Prostate gland (tissue), 2 donors: ENCODE results near the gene NPTXR. TPM values are rescaled to one million over a fixed set of nuclear protein-coding genes. Genes with fewer than 3 reads are reported as not detected.

Source experiments
- DNase-seq: peaks from one replicate; pipeline ENCODE4 v3.0.0-alpha.2; 2019; ENCODE audit warnings: low spot score
- H3K27ac ChIP-seq, 2 donors: fragments of 200-600 bp; sonication (generic); 2 replicates each; pipeline ENCODE4 v1.5.1; 2017 to 2019
- H3K27me3 ChIP-seq: fragments of 200-600 bp; sonication (generic); replicated peaks from 2 replicates; pipeline ENCODE4 v1.5.1; 2019; ENCODE audit not compliant: insufficient read depth
- H3K36me3 ChIP-seq, 2 donors: fragments of 200-600 bp; sonication (generic); 1 replicate in 1 of 2; 2 replicates in 1 of 2; pipeline versions ENCODE4 v1.5.1 to v1.8.1; 2017 to 2019
- H3K4me1 ChIP-seq: fragments of 200-600 bp; sonication (generic); replicated peaks from 2 replicates; pipeline ENCODE4 v1.5.1; 2019
- H3K4me3 ChIP-seq, 2 donors: fragments of 200-600 bp; sonication (generic); 2 replicates each; pipeline ENCODE4 v1.5.1; 2017 to 2019
- H3K9me3 ChIP-seq: fragments of 200-600 bp; sonication (generic); 2 replicates; pipeline ENCODE4 v1.5.1; 2017
- CTCF ChIP-seq, 4 experiments: fragments of 200-600 bp in 2 of 4; fragments of 450-650 bp in 2 of 4; sonication (generic) in 2 of 4; IDR thresholded peaks; 1 replicate in 3 of 4; 2 replicates in 1 of 4; pipeline ENCODE4 v1.5.1; 2016 to 2019; ENCODE audit warnings: antibody characterized with exemption in 4 of 4, mild to moderate bottlenecking in 2 of 4, moderate library complexity in 2 of 4
- POLR2A ChIP-seq: fragments of 450-650 bp; IDR thresholded peaks from one replicate; pipeline ENCODE4 v1.6.1; 2016; ENCODE audit warnings: antibody characterized with exemption, mild to moderate bottlenecking
- POLR2AphosphoS5 ChIP-seq: sonication (generic); formaldehyde crosslinking; IDR thresholded peaks from one replicate; pipeline ENCODE4 v1.6.1; 2017; ENCODE audit warnings: antibody characterized with exemption
- WGBS: methylation state at CpG from one replicate; pipeline ENCODE4 v1.1.5; 2018; 5-methylcytosine and 5-hydroxymethylcytosine counted together
- intact Hi-C: fragments of 100-400 bp; cut with DNase I; formaldehyde crosslinking; loops from one replicate; pipeline ENCODE4 v1.14.2; 2022
- total RNA-seq, 2 donors: library from RNA; depleted of rRNA; stranded (reverse); fragments of >200 nt; gene quantifications; one replicate each; pipeline ENCODE4 v1.1.0, GENCODE V29; 2016

The NPTXR gene
- total RNA-seq, 2 donors from 2014 or later: 12.6 to 36.2 TPM

- TF ChIP-seq POLR2A (no peak), CTCF (IDR thresholded peaks at IDR 0.05) (no peak), POLR2AphosphoS5 (no peak)
- Histone ChIP-seq H3K27me3 (no peaks in the 10 kb centered on the region), H3K9me3 (no peaks in the 10 kb centered on the region), H3K36me3 (no peaks in the 10 kb centered on the region), H3K4me1 (peaks cover 6% of the 10 kb centered on the region), H3K4me3 (no peak overlapping the region), H3K27ac (no peak overlapping the region)
- WGBS: 66% methylated on average over 5 of the region's 5 CpGs
- DNase-seq: no peak
- intact Hi-C loops: loop anchor here (5.0 kb wide), 1 partner anchor 74 kb away; no protein-coding TSS in a partner anchor
These were observed 2.2 kb downstream of the NPTXR start for GRCh38 chr22:38841635-38842034.

- Histone ChIP-seq H3K4me1 (peaks cover 6% of the 10 kb centered on the region), H3K9me3 (no peaks in the 10 kb centered on the region), H3K27me3 (no peaks in the 10 kb centered on the region), H3K27ac (no peak overlapping the region), H3K4me3 (no peak overlapping the region), H3K36me3 (no peaks in the 10 kb centered on the region)
- peak; percentile 36 for DNase-seq
- 38% methylated on average over 7 of the region's 7 CpGs for WGBS
- TF ChIP-seq POLR2A: no peak
- TF ChIP-seq CTCF (IDR thresholded peaks at IDR 0.05): no peak
- no peak for TF ChIP-seq POLR2AphosphoS5
- intact Hi-C loops: loop anchor here (5.0 kb wide), 1 partner anchor 74 kb away; no protein-coding TSS in a partner anchor
These were observed 2.6 kb downstream of the NPTXR start for GRCh38 chr22:38841211-38841610.

- 92% methylated on average over 3 of the region's 3 CpGs for WGBS
- Histone ChIP-seq H3K4me1 (peaks cover 6% of the 10 kb centered on the region), H3K27me3 (no peaks in the 10 kb centered on the region), H3K4me3 (no peak overlapping the region), H3K27ac (no peak overlapping the region), H3K36me3 (no peaks in the 10 kb centered on the region), H3K9me3 (no peaks in the 10 kb centered on the region)
- intact Hi-C loops: loop anchor here (5.0 kb wide), 1 partner anchor 73 kb away; no protein-coding TSS in a partner anchor
- no peak for TF ChIP-seq POLR2A
- TF ChIP-seq CTCF (IDR thresholded peaks at IDR 0.05): no peak
- TF ChIP-seq POLR2AphosphoS5: no peak
- no peak for DNase-seq
These were observed 3.7 kb downstream of the NPTXR start for GRCh38 chr22:38840129-38840528.

- TF ChIP-seq POLR2AphosphoS5: no peak
- TF ChIP-seq CTCF (IDR thresholded peaks at IDR 0.05): no peak
- TF ChIP-seq POLR2A: no peak
- Histone ChIP-seq H3K36me3 (no peaks in the 10 kb centered on the region), H3K27me3 (no peaks in the 10 kb centered on the region), H3K9me3 (no peaks in the 10 kb centered on the region), H3K4me3 (no peak overlapping the region), H3K27ac (no peak overlapping the region), H3K4me1 (peaks cover 6% of the 10 kb centered on the region)
- 91% methylated on average over 1 of the region's 1 CpG for WGBS
- intact Hi-C loops: loop anchor here (5.0 kb wide), 1 partner anchor 72 kb away; no protein-coding TSS in a partner anchor
- DNase-seq: no peak
These were observed 4.1 kb downstream of the NPTXR start for GRCh38 chr22:38839686-38840085.

- Histone ChIP-seq H3K4me3 (no peak overlapping the region), H3K27ac (no peak overlapping the region), H3K9me3 (no peaks in the 10 kb centered on the region), H3K27me3 (no peaks in the 10 kb centered on the region), H3K4me1 (peaks cover 6% of the 10 kb centered on the region), H3K36me3 (no peaks in the 10 kb centered on the region)
- TF ChIP-seq CTCF (IDR thresholded peaks at IDR 0.05) (no peak), POLR2A (no peak), POLR2AphosphoS5 (no peak)
- intact Hi-C loops: no loop called here
- WGBS: 89% methylated on average over 6 of the region's 6 CpGs
- no peak for DNase-seq
These were observed 6.4 kb downstream of the NPTXR start for GRCh38 chr22:38837414-38837928.
